Dedifferentiated amniotic fluid mesenchymal stem cell (primary cell): ENCODE data around the gene CAMK2A.

Experiments
- DNase-seq: peaks from one replicate; pipeline ENCODE4 v3.0.0-alpha.2; 2016; ENCODE audit errors: extremely low spot score

CAMK2A gene

GRCh38 chr5:150316320-150316719 is 26.7 kb upstream of the CAMK2A start:
- DNase-seq = no peak

- DNase-seq = no peak
Observed at GRCh38 chr5:150315245-150315644, 25.7 kb upstream of the CAMK2A start.

DNA sequence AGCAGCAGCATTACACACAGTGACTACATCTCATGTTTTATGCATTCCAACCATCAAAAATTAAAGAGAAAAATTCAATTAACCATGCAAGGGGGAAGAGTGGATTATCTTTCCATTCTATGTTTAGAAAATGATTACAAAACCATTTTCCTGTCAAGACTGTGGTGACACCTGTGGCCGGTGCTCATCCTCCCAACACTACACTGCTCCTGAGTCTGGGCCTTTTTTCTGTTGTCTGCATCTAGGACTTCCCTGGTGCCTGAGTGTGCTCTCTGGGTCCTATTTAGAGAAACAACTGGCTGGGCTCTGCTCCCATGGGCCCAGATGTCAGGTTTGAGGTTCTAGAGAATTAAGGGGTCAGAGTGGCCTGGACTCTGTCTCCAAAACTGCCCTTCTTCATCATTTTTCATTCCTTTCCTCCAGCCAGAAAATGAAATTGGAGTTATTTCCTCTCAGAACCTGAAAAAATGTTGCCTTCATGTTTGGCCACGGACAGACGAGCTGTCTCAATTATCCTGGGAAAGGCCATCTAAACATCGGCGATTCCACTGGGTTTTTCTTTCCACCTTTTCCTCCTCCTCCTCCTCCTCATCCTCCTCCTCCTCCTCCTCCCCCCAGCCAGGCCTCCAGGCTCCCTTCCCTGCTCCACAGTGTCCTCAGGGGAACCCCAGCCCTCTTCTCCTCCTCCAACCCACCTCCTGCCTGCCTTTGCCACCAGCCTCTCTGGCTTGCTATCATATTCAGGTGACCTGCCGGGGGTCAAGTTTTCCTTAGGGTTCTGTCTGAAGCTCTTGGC is 24.5 kb upstream of the CAMK2A start:
- DNase-seq = no peak

- no peak for DNase-seq
Observed at GRCh38 chr5:150313501-150313900, 23.9 kb upstream of the CAMK2A start.

DNA sequence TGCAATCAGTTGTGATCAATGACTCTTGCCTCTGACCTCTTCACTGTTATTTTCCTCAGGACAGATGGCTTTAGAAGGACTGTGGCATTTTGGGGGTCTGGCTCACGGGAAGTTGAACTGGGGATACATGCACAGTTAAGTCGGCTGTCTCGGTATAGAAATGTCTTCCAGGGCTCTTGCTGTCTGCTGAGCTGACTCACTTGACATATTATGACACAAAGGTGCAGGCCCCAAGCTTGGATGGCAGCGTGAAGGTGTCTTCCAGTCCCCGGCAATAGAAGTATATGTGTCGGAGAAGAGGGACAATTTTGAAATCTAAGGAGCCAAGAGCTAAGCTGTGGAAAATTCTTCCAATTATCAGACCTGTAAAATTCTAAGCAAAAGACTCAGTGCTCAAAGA is 22.9 kb upstream of the CAMK2A start:
- DNase-seq = no peak

- DNase-seq = no peak
Observed at GRCh38 chr5:150311015-150311692, 21.6 kb upstream of the CAMK2A start.

DNA sequence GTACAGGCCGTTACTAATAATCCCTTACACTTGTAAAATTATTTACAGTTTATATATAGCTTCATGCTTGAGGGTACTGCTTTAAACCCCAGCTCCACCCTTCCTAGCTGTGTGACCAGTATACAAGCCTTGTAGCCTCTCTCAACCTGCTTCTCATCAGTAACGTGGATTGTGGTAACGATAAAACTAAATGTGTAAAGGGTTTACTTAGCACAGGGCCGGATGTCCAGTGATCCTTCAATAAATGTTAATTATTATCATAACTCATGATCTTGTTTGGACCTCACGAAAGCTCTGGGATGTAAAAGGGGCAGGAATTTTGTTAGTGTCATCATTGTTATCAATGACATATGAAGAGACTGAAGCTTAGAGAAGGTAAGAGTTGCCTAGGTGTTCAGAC is 20.7 kb upstream of the CAMK2A start:
- DNase-seq = no peak

- no peak for DNase-seq
Observed at GRCh38 chr5:150309886-150310239, 20.3 kb upstream of the CAMK2A start.

- DNase-seq = no peak
Observed at GRCh38 chr5:150309101-150309885, 19.7 kb upstream of the CAMK2A start.

DNA sequence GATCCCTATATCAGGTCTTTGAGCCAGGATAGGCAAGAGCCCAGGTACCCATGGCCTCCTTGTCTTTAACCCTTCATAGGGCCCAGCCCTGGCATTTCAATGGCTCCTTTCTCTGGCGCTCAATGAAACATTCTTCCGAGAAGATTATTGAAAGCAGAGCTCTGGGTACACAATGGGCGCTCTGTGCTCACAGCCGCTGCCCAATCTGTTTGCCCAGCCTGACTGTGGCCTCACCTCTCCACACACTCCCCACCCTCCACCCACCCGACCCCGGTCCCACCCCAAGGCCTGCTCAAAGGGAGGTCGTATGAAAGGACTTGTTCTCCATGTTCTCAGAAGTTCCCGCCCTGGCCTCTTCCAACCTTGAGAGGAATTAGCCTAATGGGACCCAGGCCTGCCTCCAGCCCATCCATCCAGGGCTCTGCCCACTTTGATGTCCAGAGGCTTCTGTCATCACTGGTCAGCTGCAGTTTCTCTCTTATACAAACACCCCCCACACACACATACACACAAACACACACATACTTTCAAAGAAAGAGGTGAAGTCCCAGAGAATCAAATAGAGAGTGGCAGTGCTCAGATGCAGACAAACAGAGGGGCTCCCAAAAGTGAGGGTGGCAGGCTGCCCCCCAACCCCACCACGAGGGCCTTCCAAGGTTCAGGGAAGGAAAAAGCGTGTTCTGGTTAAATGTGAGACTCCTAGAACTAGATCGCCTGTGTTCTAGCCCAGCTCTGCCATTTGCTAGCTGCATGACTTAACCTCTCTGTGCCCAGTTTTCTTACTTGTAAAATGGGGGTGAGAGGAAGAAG is 18.2 kb upstream of the CAMK2A start:
- DNase-seq = no peak

- DNase-seq = no peak
Observed at GRCh38 chr5:150306775-150307174, 17.2 kb upstream of the CAMK2A start.

DNA sequence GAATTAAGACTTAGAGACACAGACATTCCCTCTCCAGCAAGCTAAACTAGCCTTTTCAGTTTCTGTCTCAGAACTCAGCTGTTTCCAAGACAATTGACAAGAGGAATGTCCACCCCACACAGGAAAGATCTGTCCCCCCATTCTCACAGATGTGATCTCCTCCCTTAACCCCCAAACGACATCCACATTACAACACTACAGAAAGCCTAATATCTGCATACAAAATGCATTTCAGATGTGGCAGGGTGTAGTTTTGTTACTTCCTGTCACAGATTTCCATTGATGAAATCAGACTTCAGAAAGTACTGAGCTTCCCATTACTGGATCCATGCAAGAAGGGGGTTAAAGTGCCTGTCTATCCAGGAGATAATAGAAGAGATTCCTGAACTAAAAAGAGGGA is 16.0 kb upstream of the CAMK2A start:
- DNase-seq = no peak

- DNase-seq = no peak
Observed at GRCh38 chr5:150305095-150305494, 15.5 kb upstream of the CAMK2A start.

- DNase-seq = no peak
Observed at GRCh38 chr5:150304481-150305081, 15.0 kb upstream of the CAMK2A start.

GRCh38 chr5:150303660-150304386 is 14.2 kb upstream of the CAMK2A start:
- no peak for DNase-seq

- no peak for DNase-seq
Observed at GRCh38 chr5:150303070-150303615, 13.6 kb upstream of the CAMK2A start.

DNA sequence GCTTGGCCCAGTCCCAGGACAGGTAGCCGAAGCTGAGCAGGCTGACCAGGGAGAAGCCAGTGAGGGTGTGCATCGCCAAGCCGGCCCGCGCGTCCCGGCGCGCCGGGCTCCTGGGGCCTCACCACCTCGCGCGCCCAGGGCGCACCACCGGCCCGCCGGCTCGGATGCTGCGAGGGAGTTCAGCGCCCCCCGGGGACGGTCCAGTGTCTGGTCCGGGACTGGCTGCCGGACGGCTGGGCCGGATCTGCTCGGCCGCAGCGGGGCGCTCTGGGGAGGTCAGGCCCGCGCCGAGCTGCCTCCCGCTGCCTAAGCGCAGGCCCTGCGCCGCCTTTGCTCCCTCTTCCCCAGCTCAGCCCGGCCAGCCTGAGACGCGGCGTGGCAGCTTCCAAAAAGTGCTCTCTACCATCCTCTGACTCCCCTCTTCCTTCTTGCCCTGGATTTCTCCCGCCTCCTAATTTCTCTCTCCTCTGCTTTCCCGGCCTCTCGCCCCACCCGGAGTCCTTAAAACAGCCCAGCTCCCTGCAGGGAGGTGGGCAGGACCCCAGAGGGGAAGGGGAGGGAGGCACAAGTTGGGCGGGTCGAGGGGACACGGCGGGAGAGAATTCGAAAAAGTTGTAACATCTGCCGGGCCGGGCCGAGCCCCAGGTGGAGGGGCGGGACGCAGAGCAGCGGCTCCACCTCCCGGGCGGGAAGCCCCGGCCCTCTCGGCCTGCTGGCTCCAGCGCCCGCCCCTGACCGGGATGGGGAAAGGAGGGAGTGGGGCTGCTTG is 12.9 kb upstream of the CAMK2A start, which contains the start of gene ARSI:
Gene ARSI (minus strand): TSS at position 605 of the 769 bp plus-strand sequence. CDS start 532 bp downstream, at position 73.
- DNase-seq = no peak

DNA sequence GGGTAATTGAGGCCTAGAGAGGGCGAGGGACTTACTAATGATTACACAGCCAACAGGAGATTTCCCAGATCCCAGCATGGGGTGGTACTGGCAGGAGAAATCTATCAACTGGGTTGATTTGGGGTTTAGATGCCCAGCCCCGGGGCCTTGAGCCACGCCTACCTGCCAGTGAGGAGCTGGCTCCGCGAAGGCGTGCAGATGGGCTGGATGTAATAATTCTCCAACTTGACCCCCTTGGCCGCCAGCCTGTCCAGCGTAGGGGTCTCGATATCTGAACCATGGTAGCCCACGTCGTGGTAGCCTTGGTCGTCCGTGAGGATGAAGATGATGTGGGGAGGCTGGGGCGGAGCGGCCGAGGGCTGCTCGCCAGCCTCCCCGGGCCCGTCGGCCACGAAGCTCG is 12.3 kb upstream of the CAMK2A start:
- DNase-seq = no peak

DNA sequence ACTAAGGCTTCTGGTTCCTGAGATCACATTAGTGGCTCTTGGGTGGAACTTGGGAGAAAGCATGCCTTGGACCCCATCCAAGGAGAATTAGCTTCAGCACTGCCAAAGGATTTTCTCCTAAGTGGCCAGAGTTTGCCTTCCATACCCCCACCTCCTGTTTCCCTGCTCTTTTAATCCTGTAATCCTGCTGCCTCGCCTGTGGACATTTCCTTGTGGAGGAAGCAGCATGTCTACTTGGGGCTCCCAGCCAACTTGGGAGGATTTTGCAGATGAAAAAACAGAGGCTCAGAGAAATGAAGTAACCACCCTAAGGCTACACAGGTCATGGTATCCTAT is 11.6 kb upstream of the CAMK2A start:
- DNase-seq = no peak
